K562 (cell line): ENCODE measurements around the gene EML5. TPM values are rescaled to one million over a fixed set of nuclear protein-coding genes. Genes with fewer than 3 reads are reported as not detected.
A peak's percentile ranks its signal among the peaks of the same experiment; 100 is the strongest.

Experiments used
- ASH1L ChIP-seq: fragments of 450-650 bp; IDR thresholded peaks from 2 replicates; pipeline ENCODE4 v1.6.1; 2018; ENCODE audit warnings: borderline replicate concordance, mild to moderate bottlenecking, low read depth; ENCODE audit not compliant: partially characterized antibody
- CBFA2T2 ChIP-seq: fragments of 450-650 bp; conservative IDR thresholded peaks from 2 replicates; pipeline ENCODE4 v1.6.1; 2017; ENCODE audit warnings: mild to moderate bottlenecking
- CBX1 ChIP-seq: sonication (generic); IDR thresholded peaks from 2 replicates; pipeline ENCODE4 v1.6.1; 2016; ENCODE audit warnings: antibody characterized with exemption, low read depth, mild to moderate bottlenecking
- KDM1A ChIP-seq, 2 experiments: fragments of 450-650 bp; IDR thresholded peaks; 2 replicates each; pipeline ENCODE4 v1.6.1; 2016; ENCODE audit warnings: mild to moderate bottlenecking in 2 of 2
- KDM2B ChIP-seq: fragments of 250-450 bp; sonication (Bioruptor Pico); IDR thresholded peaks from 2 replicates; pipeline ENCODE4 v1.8.0; 2021; ENCODE audit warnings: mild to moderate bottlenecking, moderate library complexity
- NR2C1 ChIP-seq, 2 experiments: fragments of 450-650 bp; IDR thresholded peaks; 2 replicates each; pipeline ENCODE4 v1.6.1; 2017; ENCODE audit warnings: mild to moderate bottlenecking in 2 of 2, antibody characterized with exemption in 1 of 2, inconsistent platforms in 1 of 2, missing compliant biosample characterization in 1 of 2, missing genetic modification characterization in 1 of 2
- NR3C1 ChIP-seq: sonication (generic); formaldehyde crosslinking; IDR thresholded peaks from 2 replicates; pipeline ENCODE4 v1.8.1; 2022; ENCODE audit warnings: missing genetic modification reagents
- POLR2G ChIP-seq: fragments of 200-400 bp; formaldehyde crosslinking; IDR thresholded peaks from 2 replicates; pipeline ENCODE4 v1.6.1; 2017; ENCODE audit warnings: low read depth, mild to moderate bottlenecking, antibody characterized with exemption, low read length, moderate library complexity
- RERE ChIP-seq: sonication (generic); formaldehyde crosslinking; IDR thresholded peaks from 2 replicates; pipeline ENCODE4 v1.8.0; 2023; ENCODE audit warnings: missing genetic modification reagents, mild to moderate bottlenecking, borderline replicate concordance
- TAF15 ChIP-seq: fragments of 200-400 bp; formaldehyde crosslinking; IDR thresholded peaks from 2 replicates; pipeline ENCODE4 v1.6.1; 2017; ENCODE audit warnings: mild to moderate bottlenecking, low read depth, low read length, moderate library complexity
- ZBTB49 ChIP-seq: sonication (generic); formaldehyde crosslinking; IDR thresholded peaks from 2 replicates; pipeline ENCODE4 v1.8.0; 2022; ENCODE audit warnings: missing genetic modification reagents, mild to moderate bottlenecking, borderline replicate concordance
- ZNF3 ChIP-seq: fragments of 250-450 bp; sonication (Bioruptor Pico); IDR thresholded peaks from 2 replicates; pipeline ENCODE4 v1.5.0; 2021; ENCODE audit warnings: mild to moderate bottlenecking, moderate library complexity
- ZNF347 ChIP-seq: fragments of 450-650 bp; formaldehyde crosslinking; IDR thresholded peaks from 2 replicates; pipeline ENCODE4 v1.4.0; 2020; ENCODE audit warnings: low read depth, mild to moderate bottlenecking, moderate library complexity
- ZNF436 ChIP-seq: fragments of 250-450, 450-650 bp; sonication (Bioruptor Pico); formaldehyde crosslinking; IDR thresholded peaks from 2 replicates; pipeline ENCODE4 v1.7.0; 2020; ENCODE audit warnings: mild to moderate bottlenecking
- ZNF592 ChIP-seq: fragments of 450-650 bp; IDR thresholded peaks from 2 replicates; pipeline ENCODE4 v1.6.1; 2017; ENCODE audit warnings: antibody characterized with exemption, mild to moderate bottlenecking
- polyA plus RNA-seq, 8 experiments: library from polyadenylated mRNA; depleted of rRNA in 4 of 8; stranded (reverse) in 5 of 8; unstranded in 3 of 8; fragments of >200 nt; fragmentation: Nextera tagmentation in 2 of 8; fragmentation: Illumina TruSeq in 1 of 8; extraction: Ambion mirVana in 2 of 8; extraction: Trizol in 1 of 8; gene quantifications; 2 replicates each; pipeline versions ENCODE4 v1.2.1 to v1.2.3, GENCODE V29; 2011 to 2014; ENCODE audit warnings: inconsistent platforms in 1 of 8, missing spikeins in 1 of 8
- total RNA-seq, 7 experiments: library from RNA; depleted of rRNA in 6 of 7; stranded (reverse); fragments of >200 nt in 6 of 7; fragmentation: Illumina TruSeq in 2 of 7; extraction: Trizol in 2 of 7; gene quantifications; 2 replicates each; pipeline versions ENCODE4 v1.2.1 to v1.2.3, GENCODE V29; 2011 to 2021; ENCODE audit warnings: low replicate concordance in 1 of 7

The EML5 gene
- total and polyA plus RNA-seq, 9 of the 15 experiments (the other 6 are each of a cell fraction or from before 2014, with no cell fraction given): 0.06 to 0.34 (median 0.22) TPM

- TF ChIP-seq ZNF592: no peak
- no peak for TF ChIP-seq NR2C1 (IDR thresholded peaks at IDR 0.05)
- TF ChIP-seq NR2C1 (tag; IDR thresholded peaks at IDR 0.05): no peak
- TF ChIP-seq TAF15: no peak
- no peak for TF ChIP-seq ZNF347 (CRISPR knock-in tag)
- TF ChIP-seq KDM1A (IDR thresholded peaks at IDR 0.05): peak in 1 of 2 experiments; percentile 55; a peak in 1 of 4 replicates
- no peak for TF ChIP-seq CBX1
- TF ChIP-seq ZBTB49 (CRISPR knock-in tag): no peak
- no peak for TF ChIP-seq CBFA2T2
- peak; percentile 89 for TF ChIP-seq POLR2G
- TF ChIP-seq NR3C1 (CRISPR knock-in tag): no peak
- TF ChIP-seq ZNF436 (CRISPR knock-in tag): no peak
- no peak for TF ChIP-seq RERE (CRISPR knock-in tag)
- TF ChIP-seq ZNF3: no peak
- TF ChIP-seq ASH1L: no peak
- no peak for TF ChIP-seq KDM2B (CRISPR knock-in tag)
Observed at GRCh38 chr14:88562831-88563686, 229.7 kb downstream of the EML5 start, which contains the start of gene ZC3H14 (continued).
